Neuron (in vitro differentiated cells): ENCODE results near the gene FGF12.

Source experiments
- H2AFZ ChIP-seq: one replicate; pipeline ENCODE4 v1.6.1; 2013; ENCODE audit warnings: low read depth, mild to moderate bottlenecking, inconsistent platforms, low read length, moderate library complexity
- H3K27me3 ChIP-seq: one replicate; pipeline ENCODE4 v1.6.1; 2013; ENCODE audit warnings: low read length; ENCODE audit not compliant: insufficient read depth
- H3K36me3 ChIP-seq: one replicate; pipeline ENCODE4 v1.6.1; 2013; ENCODE audit warnings: low read length; ENCODE audit not compliant: insufficient read depth
- H3K4me1 ChIP-seq: one replicate; pipeline ENCODE4 v1.6.1; 2013; ENCODE audit warnings: low read length; ENCODE audit not compliant: insufficient read depth
- H3K4me3 ChIP-seq: 2 replicates; pipeline ENCODE4 v1.5.1; 2013; ENCODE audit warnings: mild to moderate bottlenecking, low read length, moderate library complexity
- H3K9me3 ChIP-seq: one replicate; pipeline ENCODE4 v1.6.1; 2013; ENCODE audit warnings: low read length

The FGF12 gene

DNA sequence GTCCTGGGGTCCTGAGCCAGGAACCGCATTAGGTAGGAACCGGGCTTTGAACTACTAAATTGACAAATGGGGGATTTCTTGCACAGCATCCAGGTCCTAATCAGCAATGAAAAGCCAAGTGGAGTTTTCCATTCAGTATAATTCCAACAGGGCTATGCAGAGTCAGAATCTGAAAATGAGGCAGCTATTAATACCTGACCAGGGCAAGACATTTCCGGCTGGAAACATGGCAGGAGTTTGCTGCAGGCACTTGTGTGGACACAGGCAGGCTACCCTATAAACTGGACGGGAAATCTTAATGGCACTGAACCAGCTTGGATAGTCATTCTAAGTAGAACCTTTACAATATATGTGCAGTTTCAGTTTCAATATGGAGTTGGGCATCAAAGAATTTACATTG is 553.1 kb downstream of the FGF12 start:
- Histone ChIP-seq H3K36me3 (no peaks in the 10 kb centered on the region), H3K4me3 (no peak overlapping the region), H3K9me3 (no peaks in the 10 kb centered on the region), H3K4me1 (peaks cover 15% of the 10 kb centered on the region), H3K27me3 (no peaks in the 10 kb centered on the region), H2AFZ (no peak overlapping the region)

GRCh38 chr3:192171213-192171612 is 556.1 kb downstream of the FGF12 start:
- Histone ChIP-seq H2AFZ (no peak overlapping the region), H3K27me3 (no peaks in the 10 kb centered on the region), H3K4me3 (no peak overlapping the region), H3K4me1 (peaks cover 15% of the 10 kb centered on the region), H3K9me3 (no peaks in the 10 kb centered on the region), H3K36me3 (no peaks in the 10 kb centered on the region)

DNA sequence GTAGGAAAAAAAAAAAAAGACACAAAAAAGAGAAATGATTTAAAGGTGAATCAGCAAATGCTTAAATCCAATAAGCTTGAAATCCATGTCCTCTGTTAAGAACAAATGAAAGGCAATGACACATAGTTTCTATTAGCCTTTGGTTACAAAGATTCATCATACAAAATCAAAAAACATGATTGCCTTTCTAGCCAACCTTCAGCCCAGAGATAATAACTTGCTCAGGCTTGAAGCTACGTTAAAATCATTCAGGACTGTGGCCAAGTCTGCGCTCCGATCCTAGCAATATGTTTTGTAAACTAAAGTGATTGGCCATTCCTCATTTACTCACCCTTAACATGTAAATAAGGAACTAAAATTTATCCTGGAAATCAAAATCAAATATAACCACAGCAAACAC is 556.7 kb downstream of the FGF12 start:
- Histone ChIP-seq H3K9me3 (no peaks in the 10 kb centered on the region), H3K36me3 (no peaks in the 10 kb centered on the region), H3K4me3 (no peak overlapping the region), H2AFZ (no peak overlapping the region), H3K4me1 (peaks cover 15% of the 10 kb centered on the region), H3K27me3 (no peaks in the 10 kb centered on the region)

GRCh38 chr3:192170031-192170430 is 557.3 kb downstream of the FGF12 start:
- no peaks in the 10 kb centered on the region for H3K9me3 ChIP-seq
- no peaks in the 10 kb centered on the region for H3K36me3 ChIP-seq
- H3K27me3 ChIP-seq = no peaks in the 10 kb centered on the region
- peaks cover 15% of the 10 kb centered on the region for H3K4me1 ChIP-seq
- no peak overlapping the region for H3K4me3 ChIP-seq
- no peak overlapping the region for H2AFZ ChIP-seq

- Histone ChIP-seq H3K27me3 (no peaks in the 10 kb centered on the region), H3K36me3 (no peaks in the 10 kb centered on the region), H3K4me3 (no peak overlapping the region), H3K9me3 (no peaks in the 10 kb centered on the region), H2AFZ (no peak overlapping the region), H3K4me1 (peaks cover 15% of the 10 kb centered on the region)
Measured at GRCh38 chr3:192169332-192169915, 557.9 kb downstream of the FGF12 start.

- Histone ChIP-seq H3K9me3 (no peaks in the 10 kb centered on the region), H3K4me1 (peaks cover 17% of the 10 kb centered on the region), H3K36me3 (no peaks in the 10 kb centered on the region), H2AFZ (no peak overlapping the region), H3K27me3 (no peaks in the 10 kb centered on the region), H3K4me3 (no peak overlapping the region)
Measured at GRCh38 chr3:192168202-192168601, 559.1 kb downstream of the FGF12 start.

DNA sequence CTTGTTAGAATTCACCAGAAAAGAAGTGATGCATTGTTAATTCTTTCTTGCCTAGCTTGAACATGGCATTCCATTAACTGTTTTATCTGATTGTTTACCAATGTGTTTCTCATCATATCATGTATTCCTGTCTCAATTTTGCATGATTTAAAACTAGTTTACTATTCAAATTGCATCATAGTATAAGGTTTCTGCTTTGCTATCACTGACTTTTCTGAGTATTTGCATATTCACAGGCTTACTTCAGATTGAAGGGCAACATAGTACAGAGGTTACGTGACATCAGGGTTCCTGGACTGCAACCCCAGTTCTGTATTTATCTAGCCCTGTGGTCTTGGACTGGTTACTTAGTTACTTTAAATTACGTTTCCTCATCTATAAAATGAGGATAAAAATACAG is 561.8 kb downstream of the FGF12 start:
- Histone ChIP-seq H3K27me3 (no peaks in the 10 kb centered on the region), H3K4me3 (no peak overlapping the region), H3K36me3 (no peaks in the 10 kb centered on the region), H2AFZ (no peak overlapping the region), H3K9me3 (no peaks in the 10 kb centered on the region), H3K4me1 (peaks cover 20% of the 10 kb centered on the region)

- no peaks in the 10 kb centered on the region for H3K36me3 ChIP-seq
- H3K9me3 ChIP-seq = no peaks in the 10 kb centered on the region
- H2AFZ ChIP-seq = no peak overlapping the region
- peaks cover 8% of the 10 kb centered on the region for H3K4me1 ChIP-seq
- H3K27me3 ChIP-seq = no peaks in the 10 kb centered on the region
- no peak overlapping the region for H3K4me3 ChIP-seq
Measured at GRCh38 chr3:192161661-192162060, 565.7 kb downstream of the FGF12 start.

DNA sequence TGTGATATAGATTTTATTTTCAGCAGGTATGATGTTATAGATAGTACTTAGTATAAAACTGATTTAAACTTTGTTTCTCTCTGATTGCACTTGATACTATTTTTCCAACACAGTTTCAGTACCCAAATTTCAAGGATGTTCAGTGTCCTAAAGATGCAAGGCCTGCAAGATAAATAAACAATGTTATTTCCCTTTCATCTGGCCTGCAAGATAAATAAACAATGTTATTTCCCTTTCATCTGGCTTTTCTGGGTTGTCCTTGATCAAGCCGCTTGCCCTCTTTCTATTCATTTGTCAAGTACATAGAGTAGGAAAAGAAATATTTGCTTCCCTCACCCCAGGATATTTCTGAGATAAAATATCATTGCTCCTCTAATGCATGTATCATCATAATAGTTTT is 571.0 kb downstream of the FGF12 start:
- no peaks in the 10 kb centered on the region for H3K27me3 ChIP-seq
- no peak overlapping the region for H2AFZ ChIP-seq
- H3K4me1 ChIP-seq = no peaks in the 10 kb centered on the region
- no peaks in the 10 kb centered on the region for H3K36me3 ChIP-seq
- H3K4me3 ChIP-seq = no peak overlapping the region
- H3K9me3 ChIP-seq = no peaks in the 10 kb centered on the region

- no peak overlapping the region for H2AFZ ChIP-seq
- no peaks in the 10 kb centered on the region for H3K9me3 ChIP-seq
- no peaks in the 10 kb centered on the region for H3K27me3 ChIP-seq
- no peaks in the 10 kb centered on the region for H3K36me3 ChIP-seq
- H3K4me3 ChIP-seq = no peak overlapping the region
- no peaks in the 10 kb centered on the region for H3K4me1 ChIP-seq
Measured at GRCh38 chr3:192155194-192155593, 572.1 kb downstream of the FGF12 start.

- no peaks in the 10 kb centered on the region for H3K9me3 ChIP-seq
- no peaks in the 10 kb centered on the region for H3K36me3 ChIP-seq
- H3K4me3 ChIP-seq = no peak overlapping the region
- H3K27me3 ChIP-seq = no peaks in the 10 kb centered on the region
- no peak overlapping the region for H2AFZ ChIP-seq
- H3K4me1 ChIP-seq = no peaks in the 10 kb centered on the region
Measured at GRCh38 chr3:192133271-192133670, 594.1 kb downstream of the FGF12 start.

GRCh38 chr3:192130534-192131132 is 596.7 kb downstream of the FGF12 start:
- Histone ChIP-seq H3K27me3 (no peaks in the 10 kb centered on the region), H2AFZ (no peak overlapping the region), H3K4me3 (no peak overlapping the region), H3K4me1 (no peaks in the 10 kb centered on the region), H3K9me3 (no peaks in the 10 kb centered on the region), H3K36me3 (no peaks in the 10 kb centered on the region)

- H3K36me3 ChIP-seq = no peaks in the 10 kb centered on the region
- no peaks in the 10 kb centered on the region for H3K4me1 ChIP-seq
- no peaks in the 10 kb centered on the region for H3K27me3 ChIP-seq
- H2AFZ ChIP-seq = no peak overlapping the region
- H3K4me3 ChIP-seq = no peak overlapping the region
- no peaks in the 10 kb centered on the region for H3K9me3 ChIP-seq
Measured at GRCh38 chr3:192129586-192129985, 597.8 kb downstream of the FGF12 start.

- no peaks in the 10 kb centered on the region for H3K9me3 ChIP-seq
- no peaks in the 10 kb centered on the region for H3K36me3 ChIP-seq
- H2AFZ ChIP-seq = no peak overlapping the region
- H3K27me3 ChIP-seq = no peaks in the 10 kb centered on the region
- no peak overlapping the region for H3K4me3 ChIP-seq
- no peaks in the 10 kb centered on the region for H3K4me1 ChIP-seq
Measured at GRCh38 chr3:192128922-192129321, 598.4 kb downstream of the FGF12 start.
